22Rv1 (cell line): ENCODE results near the gene CEP295NL.

Source experiments
- ZFX ChIP-seq: fragments of 450-650 bp; IDR thresholded peaks from 2 replicates; pipeline ENCODE4 v1.6.1; 2017; ENCODE audit warnings: antibody characterized with exemption, borderline replicate concordance
- TF ChIP-seq, protein P1 (sequence below): fragments of 450-650 bp; IDR thresholded peaks from 2 replicates; pipeline ENCODE4 v1.5.1; 2017; ENCODE audit warnings: mild to moderate bottlenecking

DNA sequence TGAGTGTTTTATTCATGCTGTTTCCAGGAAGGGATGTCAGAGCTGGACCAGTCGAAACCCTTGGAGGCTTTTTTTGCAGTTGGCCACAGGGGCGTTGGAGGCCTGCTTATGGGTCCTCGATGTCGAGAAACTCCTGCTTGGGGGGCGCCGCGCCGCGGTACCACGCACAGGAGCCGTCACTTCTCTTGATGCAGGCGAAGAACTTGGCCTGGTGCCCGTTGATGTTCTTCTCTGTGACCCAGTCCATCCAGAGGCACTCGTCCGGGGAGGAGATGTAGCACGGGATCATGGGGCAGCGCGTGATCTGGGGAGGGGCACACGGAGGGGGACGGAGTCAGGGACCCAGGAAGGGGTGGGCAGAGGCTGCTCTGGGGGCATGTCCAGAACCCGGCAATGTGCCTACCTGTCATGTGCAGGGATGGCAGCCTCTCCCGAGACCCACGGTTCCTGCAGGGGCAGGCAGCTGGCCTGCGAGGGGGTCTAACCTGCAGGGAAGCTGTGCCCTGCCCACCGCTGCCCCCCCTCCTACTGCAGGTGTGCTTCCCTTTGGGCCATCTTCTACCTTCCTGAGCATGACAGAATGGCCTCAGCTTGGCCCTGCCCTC lies 47.3 kb downstream of the CEP295NL start:
- TF ChIP-seq, protein P1, sequence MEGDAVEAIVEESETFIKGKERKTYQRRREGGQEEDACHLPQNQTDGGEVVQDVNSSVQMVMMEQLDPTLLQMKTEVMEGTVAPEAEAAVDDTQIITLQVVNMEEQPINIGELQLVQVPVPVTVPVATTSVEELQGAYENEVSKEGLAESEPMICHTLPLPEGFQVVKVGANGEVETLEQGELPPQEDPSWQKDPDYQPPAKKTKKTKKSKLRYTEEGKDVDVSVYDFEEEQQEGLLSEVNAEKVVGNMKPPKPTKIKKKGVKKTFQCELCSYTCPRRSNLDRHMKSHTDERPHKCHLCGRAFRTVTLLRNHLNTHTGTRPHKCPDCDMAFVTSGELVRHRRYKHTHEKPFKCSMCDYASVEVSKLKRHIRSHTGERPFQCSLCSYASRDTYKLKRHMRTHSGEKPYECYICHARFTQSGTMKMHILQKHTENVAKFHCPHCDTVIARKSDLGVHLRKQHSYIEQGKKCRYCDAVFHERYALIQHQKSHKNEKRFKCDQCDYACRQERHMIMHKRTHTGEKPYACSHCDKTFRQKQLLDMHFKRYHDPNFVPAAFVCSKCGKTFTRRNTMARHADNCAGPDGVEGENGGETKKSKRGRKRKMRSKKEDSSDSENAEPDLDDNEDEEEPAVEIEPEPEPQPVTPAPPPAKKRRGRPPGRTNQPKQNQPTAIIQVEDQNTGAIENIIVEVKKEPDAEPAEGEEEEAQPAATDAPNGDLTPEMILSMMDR: no peak
- no peak for TF ChIP-seq ZFX
